GM23248 (cell line): ENCODE results near the gene NXPH4.

Experiments
- EZH2 ChIP-seq: fragments of 200-600 bp; sonication (generic); IDR thresholded peaks from 2 replicates; pipeline ENCODE4 v1.6.1; 2018; ENCODE audit warnings: antibody characterized with exemption, mild to moderate bottlenecking; ENCODE audit not compliant: insufficient read depth, poor library complexity, severe bottlenecking
- EZH2phosphoT487 ChIP-seq: fragments of 200-600 bp; sonication (generic); IDR thresholded peaks from 2 replicates; pipeline ENCODE4 v1.6.1; 2018; ENCODE audit warnings: antibody characterized with exemption, moderate library complexity, mild to moderate bottlenecking, low read depth; ENCODE audit not compliant: insufficient read depth

- no peak for TF ChIP-seq EZH2
- no peak for TF ChIP-seq EZH2phosphoT487
Measured at GRCh38 chr12:57215065-57215464, 1.5 kb upstream of the NXPH4 start.
